ENCODE data around the gene SMC3. TPM values are rescaled to one million over a fixed set of nuclear protein-coding genes. Genes with fewer than 3 reads are reported as not detected.

SMC3 gene
- total and polyA plus RNA-seq, 2 experiments from 2014 or later, result 40.8 to 53.5 TPM

GRCh38 chr10:110597476-110597875 lies 30.0 kb downstream of the SMC3 start:
- TF ChIP-seq EZH2 (IDR thresholded peaks at IDR 0.05; ENCODE audit: borderline replicate concordance) (no peak), EZH2phosphoT487 (IDR thresholded peaks at IDR 0.05; ENCODE audit: low read depth, severe bottlenecking, unreplicated experiment) (no peak), CTCF (IDR thresholded peaks at IDR 0.05; ENCODE audit: poor library complexity) (no peak)
- Histone ChIP-seq H3K79me2 (no peaks in the 10 kb centered on the region), H3K9me2 (replicated peaks; ENCODE audit: insufficient read depth) (no peaks in the 10 kb centered on the region), H2AFZ (no peak overlapping the region), H3K9me3 (ENCODE audit: low read depth) (no peaks in the 10 kb centered on the region), H3K36me3 (replicated peaks; ENCODE audit: insufficient read depth, low read depth) (no peaks in the 10 kb centered on the region), H3K4me1 (ENCODE audit: insufficient read depth) (no peaks in the 10 kb centered on the region), H3K4me2 (no peak overlapping the region), H3K27ac (no peak overlapping the region), H3K27me3 (no peaks in the 10 kb centered on the region), H3K4me3 (no peak overlapping the region), H4K20me1 (ENCODE audit: insufficient read depth, poor library complexity, severe bottlenecking) (no peaks in the 10 kb centered on the region)
- no peak for DNase-seq (ENCODE audit: low spot score)
- WGBS (ENCODE audit: low lambda C conversion rate, missing lambda C conversion rate), result 85% methylated on average over 2 of the region's 2 CpGs

GRCh38 chr10:110600487-110601101 lies 33.1 kb downstream of the SMC3 start:
- peak; percentile 69 for DNase-seq (ENCODE audit: low spot score)
- Histone ChIP-seq H3K27ac (no peak overlapping the region), H3K36me3 (replicated peaks; ENCODE audit: insufficient read depth, low read depth) (no peaks in the 10 kb centered on the region), H2AFZ (no peak overlapping the region), H3K9me3 (ENCODE audit: low read depth) (no peaks in the 10 kb centered on the region), H3K27me3 (no peaks in the 10 kb centered on the region), H4K20me1 (ENCODE audit: insufficient read depth, poor library complexity, severe bottlenecking) (no peaks in the 10 kb centered on the region), H3K4me1 (ENCODE audit: insufficient read depth) (no peaks in the 10 kb centered on the region), H3K4me2 (no peak overlapping the region), H3K4me3 (no peak overlapping the region), H3K9me2 (replicated peaks; ENCODE audit: insufficient read depth) (no peaks in the 10 kb centered on the region), H3K79me2 (no peaks in the 10 kb centered on the region)
- no peak for TF ChIP-seq EZH2 (IDR thresholded peaks at IDR 0.05; ENCODE audit: borderline replicate concordance)
- peak; percentile 58 for TF ChIP-seq CTCF (IDR thresholded peaks at IDR 0.05; ENCODE audit: poor library complexity)
- no peak for TF ChIP-seq EZH2phosphoT487 (IDR thresholded peaks at IDR 0.05; ENCODE audit: low read depth, severe bottlenecking, unreplicated experiment)
- WGBS (ENCODE audit: low lambda C conversion rate, missing lambda C conversion rate), result 64% methylated on average over 2 of the region's 2 CpGs

GRCh38 chr10:110601581-110601980 lies 34.1 kb downstream of the SMC3 start:
- 94% methylated on average over 4 of the region's 4 CpGs for WGBS (ENCODE audit: low lambda C conversion rate, missing lambda C conversion rate)
- Histone ChIP-seq H3K27ac (no peak overlapping the region), H3K4me3 (no peak overlapping the region), H3K4me1 (ENCODE audit: insufficient read depth) (no peaks in the 10 kb centered on the region), H3K9me3 (ENCODE audit: low read depth) (no peaks in the 10 kb centered on the region), H3K36me3 (replicated peaks; ENCODE audit: insufficient read depth, low read depth) (no peaks in the 10 kb centered on the region), H3K9me2 (replicated peaks; ENCODE audit: insufficient read depth) (no peaks in the 10 kb centered on the region), H3K79me2 (no peaks in the 10 kb centered on the region), H2AFZ (no peak overlapping the region), H4K20me1 (ENCODE audit: insufficient read depth, poor library complexity, severe bottlenecking) (no peaks in the 10 kb centered on the region), H3K4me2 (no peak overlapping the region), H3K27me3 (no peaks in the 10 kb centered on the region)
- DNase-seq (ENCODE audit: low spot score), result no peak
- TF ChIP-seq EZH2 (IDR thresholded peaks at IDR 0.05; ENCODE audit: borderline replicate concordance) (no peak), EZH2phosphoT487 (IDR thresholded peaks at IDR 0.05; ENCODE audit: low read depth, severe bottlenecking, unreplicated experiment) (no peak), CTCF (IDR thresholded peaks at IDR 0.05; ENCODE audit: poor library complexity) (no peak)

All from hepatocyte (in vitro differentiated cells).